HepG2 (cell line): ENCODE data around the gene NRIP2. TPM values are rescaled to one million over a fixed set of nuclear protein-coding genes. Genes with fewer than 3 reads are reported as not detected.
A peak's percentile ranks its signal among the peaks of the same experiment; 100 is the strongest.

Experiments
- AGO1 ChIP-seq: fragments of 200-400 bp; formaldehyde crosslinking; IDR thresholded peaks from 2 replicates; pipeline ENCODE4 v1.6.1; 2017; ENCODE audit warnings: mild to moderate bottlenecking, low read depth, low read length, moderate library complexity; ENCODE audit not compliant: poor library complexity, severe bottlenecking
- ARHGAP35 ChIP-seq: sonication (generic); formaldehyde crosslinking; IDR thresholded peaks from 2 replicates; pipeline ENCODE4 v1.9.0; 2022; ENCODE audit warnings: mild to moderate bottlenecking, inconsistent platforms, moderate library complexity, missing genetic modification reagents, borderline replicate concordance
- FLYWCH1 ChIP-seq: sonication (generic); formaldehyde crosslinking; IDR thresholded peaks from 2 replicates; pipeline ENCODE4 v1.8.1; 2023; ENCODE audit warnings: mild to moderate bottlenecking, missing genetic modification reagents
- HMG20A ChIP-seq: IDR thresholded peaks from 2 replicates; pipeline ENCODE4 v1.6.1; 2016; ENCODE audit warnings: borderline replicate concordance
- MXD1 ChIP-seq: sonication (generic); formaldehyde crosslinking; IDR thresholded peaks from 2 replicates; pipeline ENCODE4 v1.4.0; 2020; ENCODE audit warnings: mild to moderate bottlenecking, missing genetic modification reagents
- POLR2AphosphoS2 ChIP-seq: IDR thresholded peaks from 2 replicates; pipeline ENCODE4 v1.6.1; 2011; ENCODE audit warnings: low read depth, low read length, improper control_type of control experiment
- POLR2G ChIP-seq: fragments of 200-400 bp; formaldehyde crosslinking; IDR thresholded peaks from 2 replicates; pipeline ENCODE4 v1.6.1; 2018; ENCODE audit warnings: mild to moderate bottlenecking, low read depth, low read length, moderate library complexity
- SIX1 ChIP-seq: sonication (generic); formaldehyde crosslinking; IDR thresholded peaks from 2 replicates; pipeline ENCODE4 v1.4.0; 2020; ENCODE audit warnings: missing genetic modification reagents, borderline replicate concordance
- SUZ12 ChIP-seq: fragments of 150-350 bp; IDR thresholded peaks from 2 replicates; pipeline ENCODE4 v1.6.1; 2014; ENCODE audit warnings: low read depth, low read length
- ZMYM4 ChIP-seq: sonication (generic); formaldehyde crosslinking; IDR thresholded peaks from 2 replicates; pipeline ENCODE4 v1.8.1; 2023; ENCODE audit warnings: mild to moderate bottlenecking, missing genetic modification reagents
- ZNF160 ChIP-seq: sonication (generic); formaldehyde crosslinking; IDR thresholded peaks from 2 replicates; pipeline ENCODE4 v1.8.0; 2022; ENCODE audit warnings: mild to moderate bottlenecking, inconsistent platforms, missing genetic modification reagents
- ZNF3 ChIP-seq: IDR thresholded peaks from 2 replicates; pipeline ENCODE4 v1.7.0; 2017; ENCODE audit warnings: inconsistent platforms
- ZNF329 ChIP-seq: sonication (generic); formaldehyde crosslinking; IDR thresholded peaks from 2 replicates; pipeline ENCODE4 v1.9.0; 2021; ENCODE audit warnings: low read depth, mild to moderate bottlenecking, missing genetic modification reagents
- ZNF510 ChIP-seq: sonication (generic); formaldehyde crosslinking; IDR thresholded peaks from 2 replicates; pipeline ENCODE4 v1.4.0; 2020; ENCODE audit warnings: low read depth, mild to moderate bottlenecking, missing genetic modification reagents
- ZNF609 ChIP-seq: sonication (generic); formaldehyde crosslinking; IDR thresholded peaks from 2 replicates; pipeline ENCODE4 v1.4.0; 2020; ENCODE audit warnings: mild to moderate bottlenecking, missing genetic modification reagents, borderline replicate concordance
- ZNF687 ChIP-seq: sonication (generic); formaldehyde crosslinking; IDR thresholded peaks from 2 replicates; pipeline ENCODE4 v1.5.1; 2020; ENCODE audit warnings: mild to moderate bottlenecking, missing genetic modification reagents, moderate library complexity
- ZNF691 ChIP-seq: sonication (generic); formaldehyde crosslinking; IDR thresholded peaks from 2 replicates; pipeline ENCODE4 v1.4.0; 2020; ENCODE audit warnings: missing genetic modification reagents, low read depth, mild to moderate bottlenecking, borderline replicate concordance
- ZNF740 ChIP-seq: sonication (generic); formaldehyde crosslinking; IDR thresholded peaks from 2 replicates; pipeline ENCODE4 v1.4.0; 2020; ENCODE audit warnings: missing genetic modification reagents
- ZNF780A ChIP-seq: sonication (generic); formaldehyde crosslinking; IDR thresholded peaks from 2 replicates; pipeline ENCODE4 v1.8.0; 2022; ENCODE audit warnings: mild to moderate bottlenecking, missing genetic modification reagents, moderate library complexity
- ZZZ3 ChIP-seq: sonication (generic); formaldehyde crosslinking; IDR thresholded peaks from 2 replicates; pipeline ENCODE4 v1.4.0; 2020; ENCODE audit warnings: missing genetic modification reagents, mild to moderate bottlenecking, borderline replicate concordance
- polyA plus RNA-seq, 8 experiments: library from polyadenylated mRNA; depleted of rRNA in 3 of 8; stranded (reverse) in 7 of 8; unstranded in 1 of 8; fragments of >200 nt; fragmentation: Illumina TruSeq in 4 of 8; extraction: Trizol in 4 of 8; gene quantifications; 2 replicates each; pipeline versions ENCODE4 v1.2.1 to v1.2.3, GENCODE V29; 2011 to 2016; ENCODE audit warnings: low read depth in 4 of 8, missing spikeins in 1 of 8, mixed read lengths in 1 of 8; ENCODE audit not compliant: insufficient read depth in 1 of 8
- total RNA-seq, 5 experiments: library from RNA; depleted of rRNA; stranded (reverse); fragments of >200 nt; fragmentation: Illumina TruSeq; extraction: Trizol; gene quantifications; 2 replicates each; pipeline ENCODE4 v1.2.3, GENCODE V29; 2016; ENCODE audit warnings: low read depth in 1 of 5

The NRIP2 gene
- total and polyA plus RNA-seq, 2 of the 13 experiments (the other 11 are each of a cell fraction or from before 2014, with no cell fraction given), result not detected

GRCh38 chr12:2796187-2796666, 38.6 kb downstream of the NRIP2 start (continued):
- TF ChIP-seq ZNF687 (CRISPR knock-in tag) (0 out of 2 replicates have a peak, but pooled peaks have one; percentile 38), SIX1 (CRISPR knock-in tag) (no peak), ZNF780A (no peak), HMG20A (CRISPR knock-in tag) (no peak), ZZZ3 (CRISPR knock-in tag) (no peak), AGO1 (peak; percentile 16), ZNF691 (CRISPR knock-in tag) (no peak), ARHGAP35 (CRISPR knock-in tag) (peak; percentile 15; the same call in 1 of the 2 replicates), ZMYM4 (no peak), ZNF609 (no peak), ZNF329 (no peak), ZNF160 (CRISPR knock-in tag) (no peak), ZNF3 (CRISPR knock-in tag) (no peak), ZNF510 (CRISPR knock-in tag) (no peak), ZNF740 (CRISPR knock-in tag) (no peak), POLR2G (no peak), MXD1 (CRISPR knock-in tag) (no peak), SUZ12 (no peak), FLYWCH1 (CRISPR knock-in tag) (no peak), POLR2AphosphoS2 (no peak)
